HG02623 (cell line): ENCODE data around the gene LLGL2.
A peak's percentile ranks its signal among the peaks of the same experiment; 100 is the strongest.
"Not testable (repeated sequence)": the region's sequence is repeated elsewhere in the genome, so short reads cannot be mapped to it uniquely, and the experiment has no call there.

Experiments used
- ATAC-seq: cut with Tn5 transposase; IDR thresholded peaks from one replicate; pipeline ENCODE4 v1.9.1; 2021; ENCODE audit warnings: moderate library complexity; ENCODE audit not compliant: unreplicated experiment

The LLGL2 gene

GRCh38 chr17:75524970-75525805 is at the start of gene LLGL2:
TSS of gene LLGL2 (plus strand) at chr17:75525697. CDS start at chr17:75543427, 17,730 bp downstream.
- peak; percentile 78 for ATAC-seq

GRCh38 chr17:75475851-75476250 is 49.6 kb upstream of the LLGL2 start:
- no peak for ATAC-seq

GRCh38 chr17:75476271-75476671 is 49.2 kb upstream of the LLGL2 start:
- no peak for ATAC-seq

- no peak for ATAC-seq
These were observed 48.6 kb upstream of the LLGL2 start for GRCh38 chr17:75476752-75477489.

- not testable (repeated sequence) for ATAC-seq
These were observed 48.0 kb upstream of the LLGL2 start for GRCh38 chr17:75477490-75477862.

- no peak for ATAC-seq
These were observed 47.0 kb upstream of the LLGL2 start for GRCh38 chr17:75478508-75478907.

- ATAC-seq: no peak
These were observed 45.2 kb upstream of the LLGL2 start for GRCh38 chr17:75480281-75480680.

- no peak for ATAC-seq
These were observed 44.1 kb upstream of the LLGL2 start for GRCh38 chr17:75481194-75482068.

- ATAC-seq: no peak
These were observed 43.2 kb upstream of the LLGL2 start for GRCh38 chr17:75482098-75482942.

- ATAC-seq: no peak
These were observed 39.8 kb upstream of the LLGL2 start for GRCh38 chr17:75485688-75486087.

- ATAC-seq: no peak
These were observed 39.3 kb upstream of the LLGL2 start for GRCh38 chr17:75486151-75486550.

GRCh38 chr17:75486951-75487350 is 38.5 kb upstream of the LLGL2 start:
- ATAC-seq: no peak

GRCh38 chr17:75487351-75488070 is 38.0 kb upstream of the LLGL2 start:
- no peak for ATAC-seq

- ATAC-seq: no peak
These were observed 36.6 kb upstream of the LLGL2 start for GRCh38 chr17:75488693-75489510.

GRCh38 chr17:75489511-75489955 is 36.0 kb upstream of the LLGL2 start:
- ATAC-seq: no peak

- no peak for ATAC-seq
These were observed 35.2 kb upstream of the LLGL2 start for GRCh38 chr17:75490173-75490743.

GRCh38 chr17:75490953-75491649 is 34.4 kb upstream of the LLGL2 start:
- no peak for ATAC-seq

GRCh38 chr17:75491680-75492079 is 33.8 kb upstream of the LLGL2 start:
- ATAC-seq: no peak
